GM21737 (cell line): Measurements from ENCODE around the gene NUP35.
"Not testable (repeated sequence)": the region's sequence is repeated elsewhere in the genome, so short reads cannot be mapped to it uniquely, and the experiment has no call there.

Experiments used
- ATAC-seq: cut with Tn5 transposase; IDR thresholded peaks from one replicate; pipeline ENCODE4 v1.9.1; 2021; ENCODE audit warnings: mild to moderate bottlenecking, moderate library complexity; ENCODE audit not compliant: unreplicated experiment

Gene NUP35

GRCh38 chr2:183126635-183127034 is 2.4 kb downstream of the NUP35 start:
- no peak for ATAC-seq

GRCh38 chr2:183134016-183134415 is 9.8 kb downstream of the NUP35 start:
- ATAC-seq, result no peak

GRCh38 chr2:183148955-183149354 is 24.7 kb downstream of the NUP35 start:
- no peak for ATAC-seq

GRCh38 chr2:183149489-183149888 is 25.2 kb downstream of the NUP35 start:
- ATAC-seq, result no peak

GRCh38 chr2:183152280-183152679 is 28.0 kb downstream of the NUP35 start:
- ATAC-seq, result not testable (repeated sequence)

- ATAC-seq, result no peak
Observed at GRCh38 chr2:183153967-183154366, 29.7 kb downstream of the NUP35 start.

GRCh38 chr2:183154772-183155171 is 30.5 kb downstream of the NUP35 start:
- not testable (repeated sequence) for ATAC-seq

GRCh38 chr2:183157131-183157530 is 32.9 kb downstream of the NUP35 start:
- no peak for ATAC-seq

GRCh38 chr2:183162362-183162761 is 38.1 kb downstream of the NUP35 start:
- ATAC-seq, result no peak

- no peak for ATAC-seq
Observed at GRCh38 chr2:183163821-183164649, 39.8 kb downstream of the NUP35 start.

GRCh38 chr2:183164650-183165015 is 40.4 kb downstream of the NUP35 start:
- no peak for ATAC-seq

- ATAC-seq, result no peak
Observed at GRCh38 chr2:183166210-183166609, 42.0 kb downstream of the NUP35 start.

- ATAC-seq, result not testable (repeated sequence)
Observed at GRCh38 chr2:183166976-183167375, 42.7 kb downstream of the NUP35 start.

- ATAC-seq, result no peak
Observed at GRCh38 chr2:183172220-183172887, 48.1 kb downstream of the NUP35 start.

GRCh38 chr2:183179156-183179555 is 54.9 kb downstream of the NUP35 start:
- no peak for ATAC-seq

- ATAC-seq, result no peak
Observed at GRCh38 chr2:183185534-183185933, 61.3 kb downstream of the NUP35 start.

- ATAC-seq, result no peak
Observed at GRCh38 chr2:183186296-183186695, 62.1 kb downstream of the NUP35 start.

- no peak for ATAC-seq
Observed at GRCh38 chr2:183186766-183187165, 62.5 kb downstream of the NUP35 start.

- no peak for ATAC-seq
Observed at GRCh38 chr2:183192343-183192742, 68.1 kb downstream of the NUP35 start.

- ATAC-seq, result no peak
Observed at GRCh38 chr2:183193904-183194303, 69.7 kb downstream of the NUP35 start.

GRCh38 chr2:183195397-183195796 is 71.2 kb downstream of the NUP35 start:
- ATAC-seq, result no peak

- no peak for ATAC-seq
Observed at GRCh38 chr2:183195998-183196409, 71.8 kb downstream of the NUP35 start.
